Tibial nerve (tissue), 4 donors: ENCODE data around the gene MRPS25. TPM values are rescaled to one million over a fixed set of nuclear protein-coding genes. Genes with fewer than 3 reads are reported as not detected.

Source experiments
- DNase-seq, 2 donors: peaks; one replicate each; pipeline ENCODE4 v3.0.0-alpha.2; 2019; ENCODE audit warnings: low spot score in 2 of 2
- H3K27ac ChIP-seq, 4 donors: fragments of 200-600 bp; sonication (generic) in 3 of 4; one replicate each; pipeline ENCODE4 v1.5.1; 2017 to 2019; ENCODE audit warnings: mild to moderate bottlenecking in 1 of 4
- H3K27me3 ChIP-seq, 2 donors: fragments of 200-600 bp; sonication (generic) in 1 of 2; one replicate each; pipeline versions ENCODE4 v1.5.1 to v1.6.0; 2017 to 2019
- H3K36me3 ChIP-seq, 3 donors: fragments of 200-600 bp; sonication (generic); one replicate each; pipeline ENCODE4 v1.5.1; 2018 to 2019
- H3K4me1 ChIP-seq, 4 donors: fragments of 200-600 bp; sonication (generic) in 3 of 4; one replicate each; pipeline ENCODE4 v1.5.1; 2017 to 2019
- H3K4me3 ChIP-seq, 4 donors: fragments of 200-600 bp; sonication (generic) in 3 of 4; one replicate each; pipeline ENCODE4 v1.5.1; 2017 to 2019; ENCODE audit warnings: mild to moderate bottlenecking in 1 of 4, moderate library complexity in 1 of 4
- H3K9me3 ChIP-seq, 4 donors: fragments of 200-600 bp; sonication (generic) in 3 of 4; one replicate each; pipeline ENCODE4 v1.5.1; 2017 to 2019
- CTCF ChIP-seq, 5 experiments: fragments of 200-600 bp in 3 of 5; fragments of 450-650 bp in 2 of 5; sonication (generic) in 3 of 5; IDR thresholded peaks; one replicate each; pipeline ENCODE4 v1.5.1; 2016 to 2019; ENCODE audit warnings: antibody characterized with exemption in 5 of 5, mild to moderate bottlenecking in 3 of 5, moderate library complexity in 2 of 5
- EP300 ChIP-seq, 2 donors: sonication (generic); formaldehyde crosslinking; IDR thresholded peaks; one replicate each; pipeline ENCODE4 v1.6.1; 2017; ENCODE audit warnings: antibody characterized with exemption in 2 of 2, mild to moderate bottlenecking in 1 of 2
- POLR2A ChIP-seq, 2 donors: fragments of 450-650 bp; IDR thresholded peaks; one replicate each; pipeline ENCODE4 v1.6.1; 2017; ENCODE audit warnings: antibody characterized with exemption in 2 of 2, mild to moderate bottlenecking in 2 of 2, moderate library complexity in 2 of 2
- WGBS, 2 donors: methylation state at CpG; one replicate each; pipeline ENCODE4 v1.1.5; 2018; 5-methylcytosine and 5-hydroxymethylcytosine counted together
- total RNA-seq, 4 donors: library from RNA; depleted of rRNA; stranded (reverse); fragments of >200 nt; gene quantifications; one replicate each; pipeline ENCODE4 v1.1.0, GENCODE V29; 2016

The MRPS25 gene
- total RNA-seq, 4 donors from 2014 or later, result 22.7 to 45.6 (median 30.7) TPM

- H3K27me3 ChIP-seq, result no peaks in the 10 kb centered on the region
- H3K27ac ChIP-seq, result no peak overlapping the region
- H3K9me3 ChIP-seq, result no peaks in the 10 kb centered on the region
- no peak for DNase-seq
- peaks cover 3 to 86% (median 9%) of the 10 kb centered on the region in 3 donors for H3K36me3 ChIP-seq
- H3K4me1 ChIP-seq, result no peaks in the 10 kb centered on the region
- 90% methylated on average over 13 to 14 of the region's 14 CpGs for WGBS, 2 donors
- TF ChIP-seq CTCF (IDR thresholded peaks at IDR 0.05) (no peak), POLR2A (IDR thresholded peaks at IDR 0.05) (no peak), EP300 (IDR thresholded peaks at IDR 0.05) (no peak)
- H3K4me3 ChIP-seq, result no peak overlapping the region
These were observed 12.5 kb downstream of the MRPS25 start for GRCh38 chr3:15052335-15053242.

- DNase-seq, result no peak
- H3K36me3 ChIP-seq, result peaks cover 3 to 86% (median 9%) of the 10 kb centered on the region in 3 donors
- no peak overlapping the region for H3K27ac ChIP-seq
- H3K4me1 ChIP-seq, result no peaks in the 10 kb centered on the region
- H3K27me3 ChIP-seq, result no peaks in the 10 kb centered on the region
- no peaks in the 10 kb centered on the region for H3K9me3 ChIP-seq
- no peak for TF ChIP-seq EP300 (IDR thresholded peaks at IDR 0.05)
- peak in 3 of 5 experiments; percentile 23 to 43 (median 31) for TF ChIP-seq CTCF (IDR thresholded peaks at IDR 0.05)
- TF ChIP-seq POLR2A (IDR thresholded peaks at IDR 0.05), result no peak
- no peak overlapping the region for H3K4me3 ChIP-seq
- 75 to 83% methylated on average over 1 of the region's 1 CpG for WGBS, 2 donors
These were observed 13.6 kb downstream of the MRPS25 start for GRCh38 chr3:15051531-15051930.

- H3K4me1 ChIP-seq, result no peaks in the 10 kb centered on the region
These were observed 14.6 kb downstream of the MRPS25 start for GRCh38 chr3:15050405-15051092.

GRCh38 chr3:15049584-15049983, 15.5 kb downstream of the MRPS25 start:
- Histone ChIP-seq H3K27me3 (no peaks in the 10 kb centered on the region), H3K36me3 (peaks cover 3 to 90% (median 9%) of the 10 kb centered on the region in 3 donors), H3K4me1 (peaks cover 0 to 2% (median 0%) of the 10 kb centered on the region in 4 donors), H3K27ac (no peak overlapping the region), H3K9me3 (no peaks in the 10 kb centered on the region), H3K4me3 (no peak overlapping the region)
- 83 to 92% methylated on average over 2 of the region's 2 CpGs for WGBS, 2 donors
- TF ChIP-seq POLR2A (IDR thresholded peaks at IDR 0.05), result no peak
- DNase-seq, result no peak

More at GRCh38 chr3:15050405-15051092, 14.6 kb downstream of the MRPS25 start:
- H3K4me3 ChIP-seq, result no peak overlapping the region
- no peaks in the 10 kb centered on the region for H3K9me3 ChIP-seq
- H3K27me3 ChIP-seq, result no peaks in the 10 kb centered on the region
- H3K27ac ChIP-seq, result no peak overlapping the region
- 81 to 82% methylated on average over 3 of the region's 3 CpGs for WGBS, 2 donors
- H3K36me3 ChIP-seq, result peaks cover 3 to 89% (median 9%) of the 10 kb centered on the region in 3 donors
- DNase-seq, result no peak
- TF ChIP-seq CTCF (IDR thresholded peaks at IDR 0.05) (no peak), POLR2A (IDR thresholded peaks at IDR 0.05) (no peak), EP300 (IDR thresholded peaks at IDR 0.05) (no peak)

- H3K27me3 ChIP-seq, result no peaks in the 10 kb centered on the region
- DNase-seq, result no peak
- TF ChIP-seq EP300 (IDR thresholded peaks at IDR 0.05) (no peak), POLR2A (IDR thresholded peaks at IDR 0.05) (no peak), CTCF (IDR thresholded peaks at IDR 0.05) (no peak)
- H3K4me3 ChIP-seq, result no peak overlapping the region
- H3K4me1 ChIP-seq, result peaks cover 0 to 4% (median 0%) of the 10 kb centered on the region in 4 donors
- peaks cover 3 to 98% (median 5%) of the 10 kb centered on the region in 3 donors for H3K36me3 ChIP-seq
- WGBS, 2 donors, result 83% methylated on average over 1 of the region's 1 CpG
- H3K27ac ChIP-seq, result no peak overlapping the region
- no peaks in the 10 kb centered on the region for H3K9me3 ChIP-seq
These were observed 19.4 kb downstream of the MRPS25 start for GRCh38 chr3:15045667-15046066.
